ENCODE results near the gene NR2F2.
A peak's percentile ranks its signal among the peaks of the same experiment; 100 is the strongest.

Gene NR2F2

DNA sequence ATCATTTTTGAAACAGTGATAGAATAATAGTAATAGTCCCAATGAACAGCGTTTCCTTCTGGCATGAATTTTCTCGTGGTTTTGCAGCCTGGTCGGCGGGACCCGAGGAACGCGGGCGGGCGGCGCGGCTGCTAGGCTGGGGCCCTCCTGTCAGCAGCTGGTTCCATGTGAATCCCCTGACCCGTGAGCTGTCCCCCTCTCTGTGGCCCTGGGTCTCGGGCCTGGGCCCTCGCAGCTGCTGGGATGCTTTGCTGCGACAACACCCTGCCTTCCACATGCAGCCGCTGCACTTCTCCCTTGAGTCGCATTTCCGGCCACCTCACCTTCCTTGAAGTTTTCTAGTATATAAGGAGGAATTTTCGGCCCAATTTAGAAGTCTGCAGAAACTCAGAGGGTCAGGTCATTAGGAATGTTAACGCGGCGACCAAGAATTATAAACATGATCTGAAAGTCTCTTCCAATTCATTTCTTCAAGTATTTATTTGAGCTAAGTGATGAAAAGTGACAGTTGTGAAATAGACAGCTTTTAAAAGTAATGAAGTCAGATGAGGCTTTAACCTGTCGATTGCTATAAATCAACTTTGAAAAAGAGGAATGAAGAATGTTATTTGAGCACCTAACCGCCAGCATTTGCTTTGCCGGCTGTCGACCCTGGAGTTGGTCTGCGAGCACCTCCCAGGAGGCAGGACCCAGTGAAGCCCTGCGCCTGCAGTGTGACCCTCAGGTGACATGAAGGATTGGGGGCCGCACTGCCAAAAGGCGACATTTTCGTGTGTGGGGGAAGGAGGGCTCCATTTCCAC lies 27.7 kb downstream of the NR2F2 start:
- Mint-ChIP-seq H3K27ac (no peak overlapping the region), H3K4me3 (peak overlapping the region; percentile 84), H3K9me3 (ENCODE audit: low read depth) (no peaks in the 10 kb centered on the region), H3K36me3 (no peaks in the 10 kb centered on the region), H3K27me3 (peaks cover 31% of the 10 kb centered on the region), H3K4me1 (ENCODE audit: low read depth) (peaks cover 27% of the 10 kb centered on the region)

- H3K9me3 Mint-ChIP-seq (ENCODE audit: low read depth): no peaks in the 10 kb centered on the region
- H3K36me3 Mint-ChIP-seq: no peaks in the 10 kb centered on the region
- peak overlapping the region; percentile 84 for H3K4me3 Mint-ChIP-seq
Observed at GRCh38 chr15:96358821-96359615, 28.5 kb downstream of the NR2F2 start.

GRCh38 chr15:96359616-96360521 lies 29.4 kb downstream of the NR2F2 start:
- H3K27ac Mint-ChIP-seq: no peak overlapping the region
- peaks cover 26% of the 10 kb centered on the region for H3K4me1 Mint-ChIP-seq (ENCODE audit: low read depth)
- no peaks in the 10 kb centered on the region for H3K9me3 Mint-ChIP-seq (ENCODE audit: low read depth)
- no peaks in the 10 kb centered on the region for H3K36me3 Mint-ChIP-seq
- H3K4me3 Mint-ChIP-seq: no peak overlapping the region
- peaks cover 38% of the 10 kb centered on the region for H3K27me3 Mint-ChIP-seq

More at GRCh38 chr15:96358821-96359615, 28.5 kb downstream of the NR2F2 start:
- Mint-ChIP-seq H3K27me3 (peaks cover 34% of the 10 kb centered on the region), H3K4me1 (ENCODE audit: low read depth) (peaks cover 26% of the 10 kb centered on the region), H3K27ac (no peak overlapping the region)

- Mint-ChIP-seq H3K36me3 (no peaks in the 10 kb centered on the region), H3K27ac (no peak overlapping the region), H3K4me1 (ENCODE audit: low read depth) (peaks cover 25% of the 10 kb centered on the region), H3K9me3 (ENCODE audit: low read depth) (no peaks in the 10 kb centered on the region), H3K27me3 (peaks cover 40% of the 10 kb centered on the region), H3K4me3 (no peak overlapping the region)
Observed at GRCh38 chr15:96360581-96361308, 30.2 kb downstream of the NR2F2 start.

DNA sequence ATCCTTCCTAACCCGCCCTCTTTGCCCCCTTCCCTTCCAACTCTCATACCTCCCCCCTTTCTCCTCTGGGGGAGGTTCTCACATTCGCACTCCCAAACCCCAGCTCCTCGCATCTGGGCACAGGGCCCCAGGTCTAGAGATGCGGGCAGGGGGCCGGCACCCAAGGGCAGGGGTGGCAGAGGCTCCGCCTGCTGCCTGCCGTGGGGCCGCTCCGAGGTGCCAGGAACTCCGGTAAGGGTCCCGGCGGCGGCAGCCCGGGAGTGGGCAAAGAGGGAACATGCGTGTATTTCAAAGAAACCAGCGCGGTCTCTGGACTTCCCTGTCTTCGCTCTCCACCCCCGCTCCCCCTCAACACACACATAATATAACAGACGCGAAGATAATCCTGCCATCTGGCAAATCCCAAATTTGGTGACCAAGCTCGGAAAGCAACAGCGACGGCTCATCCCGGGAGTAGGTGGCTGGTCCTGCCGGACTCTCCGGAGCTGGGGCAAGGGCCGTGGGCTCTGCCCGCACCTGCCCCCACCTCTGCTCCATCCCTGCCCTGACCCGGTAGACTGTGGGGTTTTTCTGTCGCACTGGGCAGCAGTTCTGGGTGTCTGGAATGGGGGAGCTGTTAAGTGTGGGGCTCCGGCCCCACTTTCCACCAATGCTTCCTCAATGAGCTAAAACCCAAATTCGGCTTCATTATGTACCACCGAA lies 31.0 kb downstream of the NR2F2 start:
- Mint-ChIP-seq H3K36me3 (no peaks in the 10 kb centered on the region), H3K27me3 (peaks cover 41% of the 10 kb centered on the region), H3K27ac (no peak overlapping the region), H3K4me3 (no peak overlapping the region), H3K9me3 (ENCODE audit: low read depth) (no peaks in the 10 kb centered on the region), H3K4me1 (ENCODE audit: low read depth) (peaks cover 20% of the 10 kb centered on the region)

DNA sequence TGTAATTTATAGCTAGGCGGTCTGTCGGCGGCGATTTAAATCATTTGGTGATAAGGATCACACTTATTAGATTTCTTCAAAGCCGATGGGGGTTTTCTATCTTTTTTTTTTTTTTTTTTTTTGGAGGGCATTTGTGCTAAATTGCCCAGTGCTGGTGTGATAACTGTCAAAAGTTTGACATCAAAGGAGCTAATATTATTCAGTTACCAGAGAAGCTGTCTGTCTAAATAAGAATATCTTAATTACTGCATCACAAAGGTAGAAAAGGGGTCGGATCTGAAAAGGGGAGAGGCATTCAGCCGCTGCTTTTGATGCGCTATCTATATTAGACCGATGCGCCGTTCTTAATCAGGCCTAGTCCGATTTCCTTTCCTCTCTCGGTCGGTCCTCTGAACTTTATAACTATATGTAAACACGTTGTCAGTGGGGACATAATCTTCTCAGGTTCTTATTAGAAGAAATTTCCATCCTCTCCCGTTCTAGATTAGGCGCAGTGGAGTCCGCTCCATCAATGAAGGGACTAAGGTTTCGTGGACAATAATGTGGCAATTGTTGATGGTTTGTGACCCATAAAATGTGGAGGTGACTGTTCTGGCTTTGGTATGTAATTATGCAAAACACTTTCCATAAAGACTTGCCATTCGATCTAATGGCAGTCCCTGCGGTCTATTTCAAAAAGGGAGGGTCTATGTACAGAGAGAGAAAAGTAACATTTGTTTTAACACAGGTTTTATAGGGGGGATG lies 31.7 kb downstream of the NR2F2 start:
- Mint-ChIP-seq H3K4me3 (no peak overlapping the region), H3K4me1 (ENCODE audit: low read depth) (peaks cover 14% of the 10 kb centered on the region), H3K27me3 (peaks cover 40% of the 10 kb centered on the region), H3K9me3 (ENCODE audit: low read depth) (no peaks in the 10 kb centered on the region), H3K27ac (peak overlapping the region; percentile 29), H3K36me3 (no peaks in the 10 kb centered on the region)

DNA sequence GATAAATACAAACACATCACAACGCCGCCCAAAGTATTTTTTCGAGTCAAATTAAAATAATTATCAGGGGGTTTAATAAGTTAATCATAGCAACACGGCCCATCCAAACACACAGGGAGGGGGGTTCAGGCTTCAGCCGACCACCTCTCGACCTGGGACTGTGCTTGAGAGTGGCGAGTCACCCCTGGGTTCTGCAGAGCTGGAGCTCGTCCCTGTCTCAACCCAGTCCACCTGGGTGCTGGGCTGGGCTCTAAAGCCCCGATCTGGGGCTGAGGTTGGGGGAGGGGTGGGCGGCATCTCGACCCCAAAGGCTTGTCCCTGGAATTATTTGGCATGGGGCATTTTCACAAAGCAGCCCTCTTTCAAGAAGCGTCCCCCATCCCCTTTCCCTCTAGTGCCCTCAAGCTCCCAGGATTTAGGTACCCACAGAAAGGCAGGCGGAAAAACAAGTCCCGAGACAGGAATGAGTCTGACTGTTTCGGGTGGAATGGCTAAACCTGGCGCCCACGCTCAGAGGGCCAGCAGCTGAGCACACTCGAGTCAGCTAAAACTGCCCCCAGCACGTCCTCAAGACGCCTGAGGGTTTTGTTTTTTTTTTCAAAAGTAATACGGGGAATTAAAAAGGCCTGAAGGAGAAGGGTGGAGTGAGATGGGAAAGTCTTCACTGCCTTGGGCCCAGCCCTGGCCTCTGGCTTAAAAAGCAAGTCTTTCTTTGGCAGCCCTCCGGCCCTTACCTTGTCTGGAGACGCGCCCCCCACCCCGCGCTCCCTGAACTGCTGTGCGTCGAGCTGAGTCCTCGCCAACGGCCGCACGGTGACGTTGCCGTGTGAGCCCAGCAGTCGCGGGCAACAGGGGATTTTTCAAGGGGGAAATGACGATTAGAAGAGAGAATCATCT lies 32.5 kb downstream of the NR2F2 start:
- H3K27ac Mint-ChIP-seq: no peak overlapping the region
- H3K4me1 Mint-ChIP-seq (ENCODE audit: low read depth): peaks cover 9% of the 10 kb centered on the region
- H3K4me3 Mint-ChIP-seq: no peak overlapping the region
- no peaks in the 10 kb centered on the region for H3K9me3 Mint-ChIP-seq (ENCODE audit: low read depth)
- H3K27me3 Mint-ChIP-seq: peaks cover 43% of the 10 kb centered on the region
- no peaks in the 10 kb centered on the region for H3K36me3 Mint-ChIP-seq

DNA sequence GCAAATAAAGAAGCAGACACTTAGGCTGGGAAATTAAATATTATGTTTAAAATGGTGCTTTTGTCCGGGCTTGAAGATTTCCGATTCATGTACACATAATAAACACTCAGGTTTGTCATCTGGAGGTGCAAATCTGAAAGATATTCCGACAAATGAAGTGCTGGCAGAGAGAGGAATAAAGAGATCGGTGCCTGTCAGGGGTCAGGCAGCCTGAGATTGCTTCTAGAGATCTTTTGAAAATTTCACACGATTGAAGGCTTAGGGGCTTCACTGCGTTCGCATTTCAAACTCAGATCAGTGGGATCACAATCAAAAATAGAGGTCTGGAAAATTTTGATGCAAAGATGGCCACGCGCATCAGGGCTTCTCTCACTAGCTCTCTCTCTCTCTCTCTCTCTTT lies 33.2 kb downstream of the NR2F2 start:
- H3K27ac Mint-ChIP-seq: no peak overlapping the region
- H3K36me3 Mint-ChIP-seq: no peaks in the 10 kb centered on the region
- peaks cover 3% of the 10 kb centered on the region for H3K4me1 Mint-ChIP-seq (ENCODE audit: low read depth)
- no peaks in the 10 kb centered on the region for H3K9me3 Mint-ChIP-seq (ENCODE audit: low read depth)
- H3K4me3 Mint-ChIP-seq: no peak overlapping the region
- H3K27me3 Mint-ChIP-seq: peaks cover 40% of the 10 kb centered on the region

DNA sequence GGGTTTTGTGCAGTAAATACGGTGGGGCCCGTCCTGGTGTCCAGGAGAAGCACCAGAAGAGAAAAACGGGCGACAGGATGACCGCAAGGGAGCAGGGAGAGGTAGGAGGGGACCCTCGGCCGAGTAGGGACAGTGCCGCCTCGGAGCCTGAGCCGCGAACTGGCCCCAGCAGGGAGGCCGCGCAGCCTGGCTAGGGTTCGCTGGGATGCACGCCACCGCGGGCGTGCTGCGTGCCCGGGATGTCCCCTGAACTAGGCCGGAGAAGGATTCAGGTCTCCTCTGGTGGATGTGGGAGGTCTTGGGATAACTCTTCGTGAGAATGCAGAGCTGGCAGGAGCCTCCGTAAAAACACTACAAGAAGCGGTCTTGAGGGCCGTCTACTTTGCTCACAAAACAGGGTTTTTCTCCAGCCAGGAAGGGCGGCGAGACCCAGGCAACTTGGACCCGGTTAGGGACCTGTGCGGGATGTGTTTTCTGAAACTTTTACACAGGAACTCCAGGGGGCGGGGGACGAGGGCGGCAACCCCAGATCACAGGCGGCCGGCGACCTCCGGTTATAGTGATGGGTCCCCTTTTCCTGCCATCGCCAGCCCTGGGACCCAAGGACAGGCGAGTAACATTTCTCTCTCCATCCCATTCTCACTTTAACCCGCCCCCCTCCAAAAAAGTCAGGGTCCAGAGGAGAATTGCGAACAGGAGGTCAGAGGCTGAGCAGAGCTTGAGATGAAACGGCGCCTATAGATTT lies 35.5 kb downstream of the NR2F2 start:
- Mint-ChIP-seq H3K9me3 (ENCODE audit: low read depth) (no peaks in the 10 kb centered on the region), H3K27me3 (peaks cover 46% of the 10 kb centered on the region), H3K27ac (no peak overlapping the region), H3K4me3 (no peak overlapping the region), H3K4me1 (ENCODE audit: low read depth) (peaks cover 2% of the 10 kb centered on the region), H3K36me3 (no peaks in the 10 kb centered on the region)

- H3K27me3 Mint-ChIP-seq: peaks cover 44% of the 10 kb centered on the region
Observed at GRCh38 chr15:96366526-96366877, 36.0 kb downstream of the NR2F2 start.

GRCh38 chr15:96367311-96368200 lies 37.1 kb downstream of the NR2F2 start:
- peaks cover 39% of the 10 kb centered on the region for H3K27me3 Mint-ChIP-seq
- H3K36me3 Mint-ChIP-seq: no peaks in the 10 kb centered on the region
- no peak overlapping the region for H3K4me3 Mint-ChIP-seq
- peaks cover under 1% of the 10 kb centered on the region for H3K9me3 Mint-ChIP-seq (ENCODE audit: low read depth)
- no peak overlapping the region for H3K27ac Mint-ChIP-seq
- peaks cover 2% of the 10 kb centered on the region for H3K4me1 Mint-ChIP-seq (ENCODE audit: low read depth)

More at GRCh38 chr15:96366526-96366877, 36.0 kb downstream of the NR2F2 start:
- Mint-ChIP-seq H3K27ac (no peak overlapping the region), H3K4me3 (no peak overlapping the region), H3K9me3 (ENCODE audit: low read depth) (no peaks in the 10 kb centered on the region), H3K36me3 (no peaks in the 10 kb centered on the region), H3K4me1 (ENCODE audit: low read depth) (peaks cover 2% of the 10 kb centered on the region)
